Neural cell (in vitro differentiated cells): Measurements from ENCODE around the gene DNA2. TPM values are rescaled to one million over a fixed set of nuclear protein-coding genes. Genes with fewer than 3 reads are reported as not detected.

Experiments
- H2AFZ ChIP-seq: fragments of 200-600, 300-800 bp; sonication (generic), shearing (Covaris generic); 2 replicates; pipeline ENCODE4 v1.6.0; 2014; ENCODE audit warnings: low read depth, mild to moderate bottlenecking, antibody characterized with exemption, low read length, moderate library complexity
- H3F3A ChIP-seq: fragments of 200-600 bp; shearing (Covaris generic); 2 replicates; pipeline ENCODE4 v1.6.1; 2016; ENCODE audit warnings: mild to moderate bottlenecking, moderate library complexity, mixed read lengths, antibody characterized with exemption, low read length; ENCODE audit not compliant: insufficient read depth, poor library complexity, severe bottlenecking
- H3K27ac ChIP-seq: fragments of 200-600, 300-800 bp; sonication (generic), shearing (Covaris generic); 2 replicates; pipeline ENCODE4 v1.5.1; 2014; ENCODE audit warnings: mild to moderate bottlenecking, low read length, moderate library complexity
- H3K27me3 ChIP-seq: fragments of 300-800, 200-600 bp; sonication (generic), shearing (Covaris generic); 2 replicates; pipeline ENCODE4 v1.6.0; 2014; ENCODE audit warnings: mild to moderate bottlenecking, low read depth, low read length, moderate library complexity; ENCODE audit not compliant: insufficient read depth
- H3K36me3 ChIP-seq: fragments of 300-800, 200-600 bp; sonication (generic), shearing (Covaris generic); 2 replicates; pipeline ENCODE4 v1.5.1; 2014; ENCODE audit warnings: mild to moderate bottlenecking, antibody characterized with exemption, low read length, moderate library complexity; ENCODE audit not compliant: insufficient read depth
- H3K4me2 ChIP-seq: fragments of 300-800, 200-600 bp; sonication (generic), shearing (Covaris generic); 2 replicates; pipeline ENCODE4 v1.6.0; 2014; ENCODE audit warnings: mild to moderate bottlenecking, low read length
- H3K4me3 ChIP-seq: fragments of 300-800, 200-600 bp; sonication (generic), shearing (Covaris generic); 2 replicates; pipeline ENCODE4 v1.5.1; 2014; ENCODE audit warnings: mild to moderate bottlenecking, low read length, moderate library complexity
- H3K79me2 ChIP-seq: fragments of 200-600 bp; shearing (Covaris generic); replicated peaks from 2 replicates; pipeline ENCODE4 v1.6.0; 2014; ENCODE audit warnings: mild to moderate bottlenecking, low read length, moderate library complexity; ENCODE audit not compliant: insufficient read depth
- H3K9ac ChIP-seq: fragments of 300-800, 200-600 bp; sonication (generic), shearing (Covaris generic); 2 replicates; pipeline ENCODE4 v1.6.1; 2016; ENCODE audit warnings: mild to moderate bottlenecking, low read length, mixed read lengths
- H3K9me2 ChIP-seq: fragments of 200-600 bp; shearing (Covaris generic); 2 replicates; pipeline ENCODE4 v1.6.1; 2016; ENCODE audit warnings: mild to moderate bottlenecking, low read length, mixed read lengths; ENCODE audit not compliant: insufficient read depth
- H3K9me3 ChIP-seq: fragments of 200-600, 300-800 bp; sonication (generic), shearing (Covaris generic); 2 replicates; pipeline ENCODE4 v1.6.1; 2016; ENCODE audit warnings: mild to moderate bottlenecking, mixed run types, low read length, moderate library complexity, mixed read lengths
- H4K20me1 ChIP-seq: fragments of 200-600 bp; shearing (Covaris generic); 2 replicates; pipeline ENCODE4 v1.6.1; 2016; ENCODE audit warnings: mild to moderate bottlenecking, mixed run types; ENCODE audit not compliant: insufficient read depth
- EP300 ChIP-seq: fragments of 450-650 bp; conservative IDR thresholded peaks from 2 replicates; pipeline ENCODE4 v1.6.1; 2014; ENCODE audit warnings: antibody characterized with exemption, mild to moderate bottlenecking, moderate library complexity; ENCODE audit not compliant: poor library complexity, severe bottlenecking
- EZH2 ChIP-seq: fragments of 200-600, 300-800 bp; shearing (Covaris generic), sonication (generic); IDR thresholded peaks from 2 replicates; pipeline ENCODE4 v1.6.1; 2014; ENCODE audit warnings: antibody characterized with exemption, low read length, borderline replicate concordance, mild to moderate bottlenecking; ENCODE audit not compliant: insufficient read depth, poor library complexity, severe bottlenecking
- MXI1 ChIP-seq: fragments of 450-650 bp; conservative IDR thresholded peaks from 2 replicates; pipeline ENCODE4 v1.6.1; 2014; ENCODE audit warnings: antibody characterized with exemption, mild to moderate bottlenecking; ENCODE audit not compliant: poor library complexity, severe bottlenecking
- POLR2AphosphoS5 ChIP-seq: IDR thresholded peaks from 2 replicates; pipeline ENCODE4 v1.6.1; 2012
- RAD21 ChIP-seq: fragments of 450-650 bp; conservative IDR thresholded peaks from 2 replicates; pipeline ENCODE4 v1.6.1; 2014; ENCODE audit warnings: antibody characterized with exemption, mild to moderate bottlenecking, moderate library complexity
- SMC3 ChIP-seq: fragments of 450-650 bp; conservative IDR thresholded peaks from 2 replicates; pipeline ENCODE4 v1.6.1; 2014; ENCODE audit warnings: antibody characterized with exemption, mild to moderate bottlenecking, moderate library complexity; ENCODE audit not compliant: poor library complexity
- TAF1 ChIP-seq: IDR thresholded peaks from 2 replicates; pipeline ENCODE4 v1.6.1; 2012; ENCODE audit warnings: low read depth
- polyA plus RNA-seq: library from polyadenylated mRNA; depleted of rRNA; stranded (reverse); fragments of >200 nt; gene quantifications from 2 replicates; pipeline ENCODE4 v1.2.3, GENCODE V29; 2014
- TF ChIP-seq, protein P1 (sequence below): fragments of 450-650 bp; IDR thresholded peaks from 2 replicates; pipeline ENCODE4 v1.5.1; 2014; ENCODE audit warnings: antibody characterized with exemption, mild to moderate bottlenecking, moderate library complexity; ENCODE audit not compliant: poor library complexity, severe bottlenecking
- TF ChIP-seq, protein P2 (sequence below): IDR thresholded peaks from 2 replicates; pipeline ENCODE4 v1.6.1; 2012; ENCODE audit warnings: borderline replicate concordance

Gene DNA2
- polyA plus RNA-seq, 1 donor from 2014 or later: 15.2 TPM

DNA sequence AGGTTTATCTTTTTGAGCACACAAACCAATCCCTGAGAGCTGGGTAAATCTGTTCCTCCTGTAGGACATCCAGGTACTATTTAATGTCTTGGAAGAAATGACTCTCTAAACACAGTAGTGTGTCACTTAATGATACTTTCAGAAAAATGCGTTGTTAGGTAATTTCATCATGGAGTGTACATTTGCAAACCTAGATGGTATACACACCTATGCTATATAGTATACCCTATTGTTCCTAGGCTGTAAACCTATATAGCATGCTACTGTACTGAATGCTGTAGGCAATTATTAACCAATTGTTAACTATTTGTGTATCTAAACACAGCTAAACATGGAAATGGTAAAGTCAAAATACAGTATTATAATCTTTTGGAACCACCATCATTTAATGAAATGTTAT is 74.8 kb downstream of the DNA2 start:
- no peaks in the 10 kb centered on the region for H3F3A ChIP-seq
- TF ChIP-seq EP300 (no peak), RAD21 (no peak), SMC3 (no peak), EZH2 (no peak), POLR2AphosphoS5 (no peak), MXI1 (no peak), TAF1 (no peak)
- TF ChIP-seq, protein P1, sequence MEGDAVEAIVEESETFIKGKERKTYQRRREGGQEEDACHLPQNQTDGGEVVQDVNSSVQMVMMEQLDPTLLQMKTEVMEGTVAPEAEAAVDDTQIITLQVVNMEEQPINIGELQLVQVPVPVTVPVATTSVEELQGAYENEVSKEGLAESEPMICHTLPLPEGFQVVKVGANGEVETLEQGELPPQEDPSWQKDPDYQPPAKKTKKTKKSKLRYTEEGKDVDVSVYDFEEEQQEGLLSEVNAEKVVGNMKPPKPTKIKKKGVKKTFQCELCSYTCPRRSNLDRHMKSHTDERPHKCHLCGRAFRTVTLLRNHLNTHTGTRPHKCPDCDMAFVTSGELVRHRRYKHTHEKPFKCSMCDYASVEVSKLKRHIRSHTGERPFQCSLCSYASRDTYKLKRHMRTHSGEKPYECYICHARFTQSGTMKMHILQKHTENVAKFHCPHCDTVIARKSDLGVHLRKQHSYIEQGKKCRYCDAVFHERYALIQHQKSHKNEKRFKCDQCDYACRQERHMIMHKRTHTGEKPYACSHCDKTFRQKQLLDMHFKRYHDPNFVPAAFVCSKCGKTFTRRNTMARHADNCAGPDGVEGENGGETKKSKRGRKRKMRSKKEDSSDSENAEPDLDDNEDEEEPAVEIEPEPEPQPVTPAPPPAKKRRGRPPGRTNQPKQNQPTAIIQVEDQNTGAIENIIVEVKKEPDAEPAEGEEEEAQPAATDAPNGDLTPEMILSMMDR: no peak
- TF ChIP-seq, protein P2, sequence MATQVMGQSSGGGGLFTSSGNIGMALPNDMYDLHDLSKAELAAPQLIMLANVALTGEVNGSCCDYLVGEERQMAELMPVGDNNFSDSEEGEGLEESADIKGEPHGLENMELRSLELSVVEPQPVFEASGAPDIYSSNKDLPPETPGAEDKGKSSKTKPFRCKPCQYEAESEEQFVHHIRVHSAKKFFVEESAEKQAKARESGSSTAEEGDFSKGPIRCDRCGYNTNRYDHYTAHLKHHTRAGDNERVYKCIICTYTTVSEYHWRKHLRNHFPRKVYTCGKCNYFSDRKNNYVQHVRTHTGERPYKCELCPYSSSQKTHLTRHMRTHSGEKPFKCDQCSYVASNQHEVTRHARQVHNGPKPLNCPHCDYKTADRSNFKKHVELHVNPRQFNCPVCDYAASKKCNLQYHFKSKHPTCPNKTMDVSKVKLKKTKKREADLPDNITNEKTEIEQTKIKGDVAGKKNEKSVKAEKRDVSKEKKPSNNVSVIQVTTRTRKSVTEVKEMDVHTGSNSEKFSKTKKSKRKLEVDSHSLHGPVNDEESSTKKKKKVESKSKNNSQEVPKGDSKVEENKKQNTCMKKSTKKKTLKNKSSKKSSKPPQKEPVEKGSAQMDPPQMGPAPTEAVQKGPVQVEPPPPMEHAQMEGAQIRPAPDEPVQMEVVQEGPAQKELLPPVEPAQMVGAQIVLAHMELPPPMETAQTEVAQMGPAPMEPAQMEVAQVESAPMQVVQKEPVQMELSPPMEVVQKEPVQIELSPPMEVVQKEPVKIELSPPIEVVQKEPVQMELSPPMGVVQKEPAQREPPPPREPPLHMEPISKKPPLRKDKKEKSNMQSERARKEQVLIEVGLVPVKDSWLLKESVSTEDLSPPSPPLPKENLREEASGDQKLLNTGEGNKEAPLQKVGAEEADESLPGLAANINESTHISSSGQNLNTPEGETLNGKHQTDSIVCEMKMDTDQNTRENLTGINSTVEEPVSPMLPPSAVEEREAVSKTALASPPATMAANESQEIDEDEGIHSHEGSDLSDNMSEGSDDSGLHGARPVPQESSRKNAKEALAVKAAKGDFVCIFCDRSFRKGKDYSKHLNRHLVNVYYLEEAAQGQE: no peak
- no peak overlapping the region for H3K4me2 ChIP-seq
- no peak overlapping the region for H3K9ac ChIP-seq
- H3K79me2 ChIP-seq: peaks cover 6% of the 10 kb centered on the region
- no peak overlapping the region for H3K27ac ChIP-seq
- H3K9me2 ChIP-seq: no peaks in the 10 kb centered on the region
- H4K20me1 ChIP-seq: no peaks in the 10 kb centered on the region
- no peak overlapping the region for H3K4me3 ChIP-seq
- H3K27me3 ChIP-seq: no peaks in the 10 kb centered on the region
- no peaks in the 10 kb centered on the region for H3K9me3 ChIP-seq
- H2AFZ ChIP-seq: no peak overlapping the region
- no peaks in the 10 kb centered on the region for H3K36me3 ChIP-seq

DNA sequence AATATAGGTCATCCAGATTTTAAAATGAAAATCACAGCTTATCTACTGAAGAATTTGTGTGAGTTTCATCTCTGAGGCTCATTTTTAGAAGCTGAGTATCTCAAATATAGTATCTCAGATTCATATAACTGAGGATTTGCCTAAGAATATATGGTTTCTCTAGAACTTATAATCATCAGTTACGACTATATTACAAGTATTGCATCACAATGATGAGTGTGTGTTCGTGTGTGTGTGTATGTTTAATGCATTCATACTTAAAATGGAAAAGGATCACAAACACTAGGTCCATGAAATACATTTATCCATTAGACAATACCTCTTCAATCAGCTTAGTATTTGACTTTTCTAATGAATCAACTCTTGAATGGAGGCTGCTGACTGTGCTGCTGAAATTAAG is 86.0 kb downstream of the DNA2 start:
- no peak for TF ChIP-seq POLR2AphosphoS5
- TF ChIP-seq EP300: no peak
- no peak for TF ChIP-seq TAF1
- TF ChIP-seq, protein P1: no peak
- no peak for TF ChIP-seq EZH2
- TF ChIP-seq MXI1: no peak
- TF ChIP-seq, protein P2: no peak
- TF ChIP-seq SMC3: no peak
- no peaks in the 10 kb centered on the region for H3K79me2 ChIP-seq
- no peaks in the 10 kb centered on the region for H3K9me3 ChIP-seq
- no peaks in the 10 kb centered on the region for H4K20me1 ChIP-seq
- no peak overlapping the region for H2AFZ ChIP-seq
- no peaks in the 10 kb centered on the region for H3K9me2 ChIP-seq
- H3K27me3 ChIP-seq: no peaks in the 10 kb centered on the region
- no peak overlapping the region for H3K4me3 ChIP-seq
- no peaks in the 10 kb centered on the region for H3F3A ChIP-seq
- H3K4me2 ChIP-seq: no peak overlapping the region
- H3K9ac ChIP-seq: no peak overlapping the region
- H3K36me3 ChIP-seq: no peaks in the 10 kb centered on the region
- H3K27ac ChIP-seq: no peak overlapping the region
